GM21576 (cell line): ENCODE data around the gene STARD3.

Experiments used
- ATAC-seq: cut with Tn5 transposase; IDR thresholded peaks from one replicate; pipeline ENCODE4 v1.9.1; 2021; ENCODE audit warnings: mild to moderate bottlenecking, moderate library complexity; ENCODE audit not compliant: unreplicated experiment

The STARD3 gene

GRCh38 chr17:39603304-39604016 is 33.5 kb upstream of the STARD3 start:
- no peak for ATAC-seq

GRCh38 chr17:39604911-39605491 is 31.9 kb upstream of the STARD3 start:
- ATAC-seq = no peak

GRCh38 chr17:39605492-39606433 is 31.2 kb upstream of the STARD3 start:
- no peak for ATAC-seq

GRCh38 chr17:39606434-39607056 is 30.4 kb upstream of the STARD3 start:
- no peak for ATAC-seq

- no peak for ATAC-seq
Measured at GRCh38 chr17:39607057-39607850, 29.7 kb upstream of the STARD3 start.

- ATAC-seq = no peak
Measured at GRCh38 chr17:39607851-39608130, 29.2 kb upstream of the STARD3 start, which contains the start of gene NEUROD2. TSS of gene NEUROD2 (minus strand) at chr17:39607920. CDS start at chr17:39606599, 1,321 bp downstream.

GRCh38 chr17:39608142-39608981 is 28.6 kb upstream of the STARD3 start:
- ATAC-seq = no peak

GRCh38 chr17:39609416-39610025 is 27.4 kb upstream of the STARD3 start:
- ATAC-seq = no peak

GRCh38 chr17:39611401-39612112 is 25.4 kb upstream of the STARD3 start:
- no peak for ATAC-seq

- ATAC-seq = no peak
Measured at GRCh38 chr17:39612291-39612894, 24.6 kb upstream of the STARD3 start.

GRCh38 chr17:39612935-39613464 is 23.9 kb upstream of the STARD3 start:
- ATAC-seq = no peak

- no peak for ATAC-seq
Measured at GRCh38 chr17:39614545-39615157, 22.3 kb upstream of the STARD3 start.

- no peak for ATAC-seq
Measured at GRCh38 chr17:39615434-39615833, 21.5 kb upstream of the STARD3 start.

- ATAC-seq = no peak
Measured at GRCh38 chr17:39617100-39617445, 19.9 kb upstream of the STARD3 start.

- no peak for ATAC-seq
Measured at GRCh38 chr17:39617446-39618245, 19.3 kb upstream of the STARD3 start.

- ATAC-seq = no peak
Measured at GRCh38 chr17:39618246-39618913, 18.6 kb upstream of the STARD3 start.
